Activated CD8-positive, alpha-beta T cell treated with anti-CD3 and anti-CD28 coated beads for 36 hours (primary cell): ENCODE results near the gene TMEM151B. TPM values are rescaled to one million over a fixed set of nuclear protein-coding genes. Genes with fewer than 3 reads are reported as not detected.
A peak's percentile ranks its signal among the peaks of the same experiment; 100 is the strongest.

Experiments
- ATAC-seq: fragments of 200-7000 bp; cut with Tn5 transposase; one replicate; pipeline ENCODE4 v1.10.0; 2021; ENCODE audit warnings: mild to moderate bottlenecking, moderate library complexity
- CTCF ChIA-PET: fragments of 350-600 bp; sonication (Branson Sonifier 250); formaldehyde crosslinking; loops from one replicate; lab custom pipeline; 2021; ENCODE audit warnings: antibody characterized with exemption; lab: Charles Lee
- POLR2A ChIA-PET: fragments of 350-600 bp; sonication (Branson Sonifier 250); formaldehyde crosslinking; loops from one replicate; lab custom pipeline; 2021; ENCODE audit warnings: antibody characterized with exemption; lab: Charles Lee
- DNase-seq: peaks from one replicate; pipeline ENCODE4 v3.0.0-alpha.2; 2020
- H3K27ac Mint-ChIP-seq: one replicate; pipeline ENCODE4 v1.8.0; 2021; ENCODE audit warnings: mild to moderate bottlenecking, mixed read lengths
- H3K27me3 Mint-ChIP-seq: one replicate; pipeline ENCODE4 v1.8.0; 2021; ENCODE audit warnings: mixed read lengths
- H3K36me3 Mint-ChIP-seq: one replicate; pipeline ENCODE4 v1.8.0; 2021; ENCODE audit warnings: low read depth, mixed read lengths
- H3K4me1 Mint-ChIP-seq: one replicate; pipeline ENCODE4 v1.8.0; 2021; ENCODE audit warnings: low read depth, mixed read lengths
- H3K4me3 Mint-ChIP-seq: one replicate; pipeline ENCODE4 v1.8.0; 2021; ENCODE audit warnings: mild to moderate bottlenecking, moderate library complexity, mixed read lengths
- H3K9me3 Mint-ChIP-seq: one replicate; pipeline ENCODE4 v1.8.0; 2021; ENCODE audit warnings: mixed read lengths
- CTCF ChIP-seq: fragments of 200-600 bp; IDR thresholded peaks from one replicate; pipeline ENCODE4 v1.8.0; 2022; ENCODE audit warnings: antibody characterized with exemption, mild to moderate bottlenecking
- intact Hi-C: fragments of 100-400 bp; cut with micrococcal nuclease; formaldehyde crosslinking; loops from one replicate; pipeline ENCODE4 v1.10.0; 2022
- total RNA-seq, 2 experiments: library from RNA; stranded (reverse); gene quantifications; one replicate each; pipeline ENCODE4 v1.2.3, GENCODE V29; 2021

TMEM151B gene
- total RNA-seq, 2 experiments from 2014 or later: 0.05 TPM; not detected in 1

- no peaks in the 10 kb centered on the region for H3K36me3 Mint-ChIP-seq
- POLR2A ChIA-PET: interaction anchor here (0.6 to 1.1 kb wide), 4 partner anchors 30 to 892 kb away, joined by 3 read pairs; no protein-coding TSS in a partner anchor
- no peak for ATAC-seq
Measured at GRCh38 chr6:44275271-44275748, 5.1 kb downstream of the TMEM151B start.

GRCh38 chr6:44275749-44276648, 5.7 kb downstream of the TMEM151B start:
- intact Hi-C loops: no loop called here
- peak; percentile 39 for DNase-seq
- ChIA-PET CTCF (interaction anchor here (0.6 to 1.0 kb wide), 5 partner anchors 19 to 179 kb away, joined by 3 to 4 read pairs (median 3); no protein-coding TSS in a partner anchor), POLR2A (interaction anchor here (0.6 to 1.1 kb wide), 3 partner anchors 31 to 893 kb away, joined by 3 read pairs; no protein-coding TSS in a partner anchor)
- Mint-ChIP-seq H3K36me3 (no peaks in the 10 kb centered on the region), H3K27me3 (peaks cover 49% of the 10 kb centered on the region), H3K4me3 (no peak overlapping the region), H3K9me3 (no peaks in the 10 kb centered on the region), H3K4me1 (peaks cover 3% of the 10 kb centered on the region), H3K27ac (no peak overlapping the region)
- ATAC-seq: peak; percentile 78
- no peak for TF ChIP-seq CTCF

More at GRCh38 chr6:44275271-44275748, 5.1 kb downstream of the TMEM151B start:
- Mint-ChIP-seq H3K9me3 (no peaks in the 10 kb centered on the region), H3K4me3 (no peak overlapping the region), H3K4me1 (peaks cover 4% of the 10 kb centered on the region), H3K27ac (no peak overlapping the region), H3K27me3 (peaks cover 50% of the 10 kb centered on the region)
- intact Hi-C loops: no loop called here
- TF ChIP-seq CTCF: no peak
- no peak for DNase-seq
- CTCF ChIA-PET: interaction anchor here (1.0 kb wide), 1 partner anchor 20 kb away, joined by 3 read pairs; no protein-coding TSS in a partner anchor

- H3K27ac Mint-ChIP-seq: no peak overlapping the region
- ChIA-PET CTCF (interaction anchor here (0.6 to 2.1 kb wide), 5 partner anchors 9 to 180 kb away, joined by 3 to 6 read pairs (median 4); no protein-coding TSS in a partner anchor), POLR2A (interaction anchor here (1.1 kb wide), 2 partner anchors 30 to 31 kb away, joined by 3 read pairs; partner anchors contain the start of gene HSP90AB1)
- H3K27me3 Mint-ChIP-seq: peaks cover 43% of the 10 kb centered on the region
- no peak for DNase-seq
- no peak overlapping the region for H3K4me3 Mint-ChIP-seq
- intact Hi-C loops: no loop called here
- no peaks in the 10 kb centered on the region for H3K36me3 Mint-ChIP-seq
- H3K9me3 Mint-ChIP-seq: no peaks in the 10 kb centered on the region
- no peak for ATAC-seq
- H3K4me1 Mint-ChIP-seq: no peaks in the 10 kb centered on the region
- TF ChIP-seq CTCF: no peak
Measured at GRCh38 chr6:44276667-44277640, 6.7 kb downstream of the TMEM151B start.

GRCh38 chr6:44277763-44278162, 7.5 kb downstream of the TMEM151B start:
- no peak for TF ChIP-seq CTCF
- intact Hi-C loops: no loop called here
- no peaks in the 10 kb centered on the region for H3K36me3 Mint-ChIP-seq
- ATAC-seq (no peak), DNase-seq (no peak)
- H3K4me3 Mint-ChIP-seq: no peak overlapping the region
- POLR2A ChIA-PET: interaction anchor here (1.1 kb wide), 1 partner anchor 31 kb away, joined by 3 read pairs; the partner anchor contains the start of gene HSP90AB1
- CTCF ChIA-PET: interaction anchor here (1.1 to 2.1 kb wide), 4 partner anchors 9 to 59 kb away, joined by 3 to 6 read pairs (median 6); no protein-coding TSS in a partner anchor
- no peaks in the 10 kb centered on the region for H3K9me3 Mint-ChIP-seq
- no peak overlapping the region for H3K27ac Mint-ChIP-seq
- H3K4me1 Mint-ChIP-seq: no peaks in the 10 kb centered on the region
- H3K27me3 Mint-ChIP-seq: peaks cover 38% of the 10 kb centered on the region
